Globus pallidus (tissue), 1 donor: Measurements from ENCODE around the gene TMEM63B.
"Not testable (repeated sequence)": the region's sequence is repeated elsewhere in the genome, so short reads cannot be mapped to it uniquely, and the experiment has no call there.

ENCODE experiments used
- DNase-seq: peaks from one replicate; pipeline ENCODE4 v3.0.0-alpha.2; 2015; ENCODE audit warnings: low spot score

TMEM63B gene

DNA sequence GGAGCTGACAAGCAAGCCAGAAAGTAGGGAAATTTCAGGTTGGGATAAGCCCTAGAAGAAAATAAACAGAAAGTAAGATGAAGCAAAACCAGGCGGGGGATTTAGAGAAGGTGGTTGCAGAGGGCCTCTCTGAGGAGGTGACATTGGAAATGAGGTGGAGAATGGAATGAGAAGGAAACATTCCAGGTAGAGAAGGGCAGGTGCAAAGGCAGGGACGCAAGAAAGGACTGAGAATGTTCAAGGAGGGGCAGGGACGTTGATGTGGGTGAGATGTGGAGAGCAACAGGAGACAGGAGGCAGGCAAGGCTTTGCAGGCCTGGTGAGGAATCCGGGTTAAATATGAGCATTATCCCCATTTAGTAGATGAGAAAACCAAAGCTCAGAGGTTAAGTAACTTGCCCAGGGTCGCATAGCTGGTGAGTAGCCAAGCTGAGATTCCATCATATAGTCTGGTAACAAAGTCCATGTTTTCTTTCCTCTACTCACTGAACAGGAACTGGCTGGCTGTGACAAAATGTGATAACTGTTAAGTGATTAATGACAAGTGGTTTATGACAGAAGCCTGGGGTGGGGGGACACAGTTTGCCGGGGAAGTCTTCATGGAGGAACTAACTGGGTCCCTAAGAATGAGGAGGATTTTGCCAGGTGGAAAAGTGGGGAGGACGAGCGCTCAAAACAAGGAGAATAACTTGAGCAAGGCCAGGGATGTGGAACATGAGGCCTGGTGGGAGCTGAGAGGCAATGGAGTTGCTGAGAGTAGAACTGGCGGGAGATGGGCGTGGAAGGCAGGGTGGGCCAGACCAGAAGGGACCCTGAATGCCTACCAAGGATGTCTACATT, 32.7 kb upstream of the TMEM63B start:
- DNase-seq = no peak

DNA sequence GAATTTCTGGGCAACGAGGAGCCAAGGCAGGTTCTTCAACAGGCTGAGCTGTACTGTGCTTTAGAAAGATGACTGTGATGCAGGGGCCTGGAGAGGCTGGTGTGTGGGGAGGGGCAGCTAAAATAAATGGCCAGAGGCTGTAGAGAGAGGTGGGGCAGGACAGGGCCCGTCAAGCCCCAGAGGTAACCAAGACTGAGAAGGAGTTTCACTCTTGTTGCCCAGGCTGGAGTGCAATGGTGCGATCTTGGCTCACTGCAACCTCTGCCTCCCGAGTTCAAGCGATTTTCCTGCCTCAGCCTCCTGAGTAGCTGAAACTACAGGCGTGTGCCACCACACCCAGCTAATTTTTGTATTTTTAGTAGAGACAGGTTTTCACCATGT, 32.1 kb upstream of the TMEM63B start:
- not testable (repeated sequence) for DNase-seq

DNA sequence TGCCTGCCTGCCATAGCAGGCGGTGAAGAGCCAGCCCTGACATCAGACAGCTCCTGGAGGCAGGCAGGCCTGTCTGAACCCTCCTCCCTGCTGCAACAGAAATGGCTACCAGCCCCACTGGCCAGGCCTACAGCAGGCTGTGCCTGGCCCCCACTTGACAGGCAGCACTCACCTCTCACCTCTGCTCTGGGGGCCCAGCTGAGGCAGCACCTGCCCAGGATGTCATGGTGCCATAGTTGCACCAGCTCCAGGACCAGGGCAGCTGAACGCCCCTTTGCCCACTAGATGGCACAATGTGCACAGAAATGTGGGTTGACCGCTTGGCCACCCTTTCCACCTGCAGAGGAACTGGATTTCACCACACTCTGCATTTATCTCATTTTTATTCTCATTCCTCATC, 30.7 kb upstream of the TMEM63B start:
- DNase-seq = no peak

DNA sequence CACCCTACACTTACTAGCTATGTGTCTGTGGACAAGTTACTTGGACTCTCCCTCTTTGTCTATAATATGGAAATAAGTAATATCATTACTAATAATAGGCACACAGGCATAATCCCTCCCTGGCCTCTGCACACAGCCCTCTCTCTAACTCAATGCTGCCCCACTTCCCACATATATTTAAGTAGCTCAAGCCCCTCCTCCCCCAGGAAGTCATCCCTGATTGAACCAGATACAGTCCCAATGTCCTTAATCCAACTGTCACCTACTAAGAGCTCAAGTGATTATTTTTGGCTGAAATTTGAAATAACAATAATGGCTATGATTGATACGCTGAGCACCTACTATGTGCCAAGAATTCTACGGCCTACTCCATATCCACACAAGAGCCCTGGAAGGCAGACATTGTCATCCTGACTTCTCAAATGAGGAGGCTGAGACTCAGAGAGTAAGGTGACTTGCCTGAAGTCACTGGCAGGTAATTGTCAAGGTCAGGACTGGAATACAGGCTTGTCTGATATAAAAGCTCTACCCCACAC, 29.5 kb upstream of the TMEM63B start:
- no peak for DNase-seq

DNA sequence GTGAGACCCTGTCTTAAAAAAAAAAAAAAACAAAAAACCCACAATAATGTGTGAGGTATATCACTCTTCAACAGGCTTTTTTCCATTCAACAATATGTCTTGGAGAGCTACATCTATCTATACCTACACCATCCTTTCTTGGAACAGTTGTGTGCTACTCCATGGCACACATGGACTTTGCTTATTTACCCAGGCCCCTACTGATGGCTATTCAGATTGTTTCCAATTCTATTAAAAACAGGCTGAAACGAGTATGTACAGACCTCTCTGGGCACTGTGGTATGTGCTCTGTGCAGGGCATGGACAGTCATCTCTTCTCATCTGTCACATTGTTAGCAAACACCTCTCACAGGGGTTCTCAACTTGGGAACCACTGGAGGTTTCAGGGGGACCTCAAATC, 28.2 kb upstream of the TMEM63B start:
- DNase-seq = no peak

DNA sequence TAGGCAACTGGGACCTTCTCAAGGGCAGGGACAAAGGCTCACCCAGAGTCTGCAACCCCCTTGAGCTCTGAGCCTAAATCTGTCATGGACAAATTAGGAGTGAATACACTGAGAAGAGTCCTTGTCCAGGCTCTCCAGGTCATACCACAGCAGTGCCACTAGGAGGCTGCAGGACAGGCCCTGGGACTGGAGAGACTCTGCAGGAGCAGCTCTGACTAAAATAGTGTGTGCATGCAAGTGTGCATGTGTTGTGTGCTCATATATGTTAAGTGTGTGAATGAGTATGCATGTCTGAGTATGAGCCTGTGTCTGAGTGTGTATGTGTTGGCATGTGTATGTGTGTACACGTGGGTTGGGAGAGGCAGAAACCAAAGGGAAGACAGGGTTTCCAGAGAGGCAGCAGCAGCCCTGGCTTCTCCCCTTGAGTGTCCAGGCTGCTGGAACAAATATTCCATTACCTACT, 27.2 kb upstream of the TMEM63B start:
- DNase-seq = no peak

DNA sequence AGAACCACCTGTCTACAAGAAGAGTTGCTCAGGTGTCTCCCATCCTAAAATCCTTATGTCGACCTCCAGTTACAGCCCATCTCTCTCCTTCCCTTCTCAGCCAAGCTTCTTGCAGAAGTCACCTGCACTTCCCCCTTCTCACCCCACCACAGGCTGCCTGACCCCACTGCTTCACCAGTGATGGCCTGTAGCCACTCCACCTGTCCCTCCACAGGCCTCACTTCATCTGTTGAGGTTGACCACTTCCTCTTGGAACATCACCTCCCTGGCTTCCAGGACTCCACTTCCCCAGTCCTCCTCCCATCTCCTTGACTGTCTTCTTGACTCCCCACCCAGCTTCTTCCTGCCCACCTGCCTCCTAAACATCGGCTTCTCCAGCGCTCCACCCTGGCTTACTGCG, 25.5 kb upstream of the TMEM63B start:
- DNase-seq = no peak

DNA sequence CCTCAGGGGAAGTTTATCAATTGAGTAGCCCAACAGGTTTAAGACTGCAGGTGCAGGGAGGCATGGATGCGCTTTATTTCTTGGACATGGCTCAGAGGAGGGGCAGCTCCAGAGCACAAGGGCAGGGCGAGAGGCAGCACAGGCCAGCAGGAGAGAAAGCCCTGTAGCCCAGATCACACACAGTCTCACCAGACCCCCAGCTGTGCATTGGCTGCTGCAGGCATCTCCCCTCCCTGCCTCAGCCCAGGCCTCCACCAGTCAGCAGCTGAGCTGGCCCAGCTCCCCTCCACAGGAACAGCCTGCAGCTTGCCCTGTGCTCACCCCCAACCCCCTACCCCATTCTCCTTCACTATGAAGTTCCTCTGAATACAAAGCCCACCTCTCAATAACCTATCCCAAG, 24.8 kb upstream of the TMEM63B start:
- no peak for DNase-seq

DNA sequence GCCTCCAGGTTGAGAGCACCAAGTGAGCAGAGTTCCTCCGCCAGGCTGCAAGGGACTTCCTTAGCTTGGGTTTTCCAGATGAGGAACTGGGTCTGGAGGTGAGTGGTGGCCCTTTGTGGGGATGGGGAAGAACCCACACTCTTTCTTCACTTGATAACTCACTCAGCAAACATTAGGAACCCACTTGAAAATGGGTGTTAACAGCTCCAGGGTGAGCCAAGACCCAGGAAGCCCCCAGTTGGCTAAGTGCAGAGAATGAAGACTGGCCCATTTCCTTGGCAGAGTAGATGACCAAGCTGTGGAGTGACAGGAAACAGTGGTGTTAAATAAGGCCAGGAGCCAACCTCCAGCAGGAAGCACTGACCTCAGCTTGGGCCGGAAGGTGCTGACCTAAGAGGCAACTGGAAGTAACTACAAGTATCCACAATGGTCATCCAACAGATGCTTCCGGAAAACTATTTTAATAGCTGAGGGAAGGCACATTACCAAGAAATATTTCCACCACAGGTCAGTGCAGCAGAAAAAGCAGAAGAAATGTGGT, 22.8 kb upstream of the TMEM63B start:
- peak; percentile 59 for DNase-seq

DNA sequence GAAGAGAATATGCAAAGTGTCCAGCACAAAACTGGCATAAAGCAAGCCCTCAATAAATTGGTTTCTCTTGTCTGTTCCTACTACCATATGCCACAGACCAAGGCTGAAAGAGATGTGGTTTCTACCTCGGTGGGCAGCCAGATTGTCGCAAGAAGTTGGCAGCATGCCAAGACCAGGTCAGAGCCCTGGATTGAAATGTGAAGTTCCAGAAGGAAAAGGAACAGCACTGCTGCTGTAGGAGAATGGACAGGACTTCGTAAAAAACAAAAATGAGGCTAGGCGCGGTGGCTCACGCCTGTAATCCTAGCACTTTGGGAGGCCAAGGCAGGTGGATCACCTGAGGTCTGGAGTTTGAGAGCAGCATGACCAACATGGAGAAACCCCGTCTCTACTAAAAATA, 22.2 kb upstream of the TMEM63B start:
- DNase-seq = no peak

DNA sequence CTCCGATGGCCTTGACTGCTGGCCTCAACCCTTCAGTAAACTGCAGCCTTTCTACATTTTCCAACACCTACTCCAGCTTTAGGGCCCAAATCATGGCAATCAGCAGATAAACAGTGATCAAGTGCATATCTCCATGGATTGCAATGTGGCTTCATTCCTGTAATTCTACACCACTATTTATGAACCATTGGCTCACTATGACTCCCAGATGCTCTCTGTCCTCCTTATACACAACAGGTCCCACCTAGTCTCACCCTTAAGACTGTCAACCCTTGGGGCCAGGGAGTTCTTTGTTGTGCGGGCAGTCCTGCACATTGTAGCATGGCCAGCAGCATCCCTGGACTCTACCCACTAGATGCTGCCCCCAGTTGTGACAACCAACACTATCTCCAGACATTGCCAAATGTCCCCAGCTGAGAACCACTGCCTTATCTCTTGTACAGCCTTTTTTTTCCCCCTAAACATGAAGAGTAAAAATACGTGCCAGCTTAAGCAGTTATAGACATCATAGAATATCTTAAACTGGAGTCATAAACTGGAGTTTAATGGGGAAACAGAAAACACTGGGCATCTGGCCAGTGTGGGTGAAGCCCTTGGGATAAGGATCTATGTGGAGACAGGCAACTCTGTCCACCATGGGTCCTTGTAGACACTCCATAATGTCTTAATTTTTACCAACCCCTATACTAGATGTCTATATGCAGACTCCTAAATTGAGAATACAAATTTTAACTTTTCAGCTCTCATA, 21.2 kb upstream of the TMEM63B start:
- no peak for DNase-seq

DNA sequence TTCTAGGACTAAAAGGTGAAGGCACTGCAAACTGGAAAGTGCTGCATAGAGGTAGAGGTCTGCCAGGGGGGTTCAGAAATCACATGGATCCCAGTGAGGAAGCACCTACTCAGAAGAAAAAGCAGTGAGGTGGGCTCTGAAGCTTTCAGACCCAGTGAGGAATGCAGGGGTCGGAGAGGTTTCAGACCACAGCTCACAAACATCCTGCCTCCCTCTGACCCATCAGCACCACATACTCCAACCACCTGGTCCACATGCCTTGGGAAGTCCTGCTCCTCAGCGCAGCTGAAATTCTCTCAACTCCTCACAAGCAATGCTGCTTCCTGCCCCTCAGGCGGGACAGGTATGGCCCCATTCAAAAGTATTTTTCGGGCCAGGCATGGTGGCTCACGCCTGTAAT, 20.3 kb upstream of the TMEM63B start:
- DNase-seq = no peak

DNA sequence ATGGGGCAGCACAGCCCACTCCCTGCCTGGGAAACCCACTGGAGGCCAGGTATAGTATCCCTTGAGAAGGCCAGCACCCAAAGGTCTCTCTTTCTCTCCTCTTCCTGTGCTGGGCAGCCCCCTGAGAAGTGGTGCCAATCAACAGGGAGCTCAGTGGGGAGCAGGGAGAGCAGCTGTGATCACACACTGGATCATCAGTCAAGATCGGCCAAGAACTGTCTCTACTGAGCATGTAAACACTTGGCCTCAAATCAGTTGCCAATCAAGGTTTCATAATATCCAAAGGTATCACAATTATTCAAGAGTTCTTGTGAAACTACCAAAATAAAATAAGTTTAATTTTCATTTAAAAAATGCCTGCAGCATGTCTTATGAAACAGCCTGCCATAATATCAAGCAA, 18.9 kb upstream of the TMEM63B start:
- DNase-seq = no peak

DNA sequence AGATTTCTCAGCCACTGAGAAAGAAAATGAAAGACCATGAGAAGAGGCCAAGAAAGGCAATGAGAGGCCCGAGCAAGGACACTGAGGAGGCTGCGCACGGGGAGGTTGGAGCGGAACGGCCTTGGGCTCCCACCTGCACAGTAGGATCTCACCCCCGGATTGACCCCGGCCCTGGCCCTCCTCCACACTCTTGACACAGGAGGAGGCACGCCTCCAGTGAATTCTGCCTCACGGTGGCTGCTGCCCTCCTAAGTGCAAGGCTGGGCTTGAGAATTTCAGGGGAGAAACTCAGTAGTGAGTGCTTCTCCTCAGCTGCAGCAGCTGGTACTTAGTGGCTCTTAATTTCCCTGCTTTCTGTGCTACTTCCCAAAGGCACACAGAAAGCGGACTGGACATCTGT, 18.1 kb upstream of the TMEM63B start:
- no peak for DNase-seq

DNA sequence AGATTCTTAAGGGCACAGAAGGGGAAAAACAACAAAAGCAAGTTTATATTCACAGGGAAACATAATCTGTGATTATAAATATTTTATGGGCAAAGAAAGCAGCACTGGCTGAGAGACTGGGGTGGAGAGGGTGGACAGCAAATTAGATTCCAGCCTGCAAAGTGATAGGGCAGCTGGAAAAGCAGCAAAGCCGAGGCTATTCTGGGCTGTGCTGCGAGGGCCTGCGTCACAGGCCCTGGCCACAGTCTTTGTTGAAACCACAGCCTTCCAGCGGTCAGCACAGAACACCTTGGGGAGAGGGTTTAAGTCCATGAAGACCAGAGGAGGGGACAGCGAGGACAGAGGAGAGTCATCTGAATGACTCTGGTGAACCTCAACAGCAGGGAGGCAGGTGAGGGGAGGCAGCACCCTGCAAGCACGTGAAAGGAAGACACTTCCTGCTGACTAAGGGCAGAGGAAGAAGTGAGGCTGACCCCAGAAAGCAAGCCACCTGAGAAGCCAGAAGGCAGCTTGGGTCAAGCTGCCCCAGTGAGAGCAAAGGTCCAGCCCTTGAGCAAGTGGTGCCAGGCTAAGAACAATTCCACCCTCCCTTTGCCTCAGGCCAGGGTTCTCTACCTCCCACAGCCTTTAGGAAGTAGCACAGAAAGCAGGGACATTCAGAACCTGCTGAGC, 17.2 kb upstream of the TMEM63B start:
- no peak for DNase-seq

DNA sequence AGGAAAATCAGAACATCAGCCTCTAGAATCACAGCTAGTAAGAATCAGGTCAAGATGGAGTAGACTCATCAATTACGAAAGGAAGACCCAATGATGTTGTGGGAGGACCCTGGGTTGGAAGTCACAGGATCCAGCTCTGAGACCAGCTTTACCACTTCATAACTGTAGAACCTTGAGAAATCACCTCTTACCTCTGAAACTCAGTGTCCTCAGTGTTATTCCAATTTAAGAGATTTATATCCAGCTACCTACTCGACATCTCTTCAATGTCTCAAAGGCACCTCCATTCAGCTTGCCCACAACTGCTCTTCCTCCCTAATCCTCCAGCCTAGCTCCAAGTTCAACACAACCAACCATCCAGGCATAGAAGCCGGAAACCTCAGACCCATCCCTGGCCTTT, 16.4 kb upstream of the TMEM63B start:
- no peak for DNase-seq

DNA sequence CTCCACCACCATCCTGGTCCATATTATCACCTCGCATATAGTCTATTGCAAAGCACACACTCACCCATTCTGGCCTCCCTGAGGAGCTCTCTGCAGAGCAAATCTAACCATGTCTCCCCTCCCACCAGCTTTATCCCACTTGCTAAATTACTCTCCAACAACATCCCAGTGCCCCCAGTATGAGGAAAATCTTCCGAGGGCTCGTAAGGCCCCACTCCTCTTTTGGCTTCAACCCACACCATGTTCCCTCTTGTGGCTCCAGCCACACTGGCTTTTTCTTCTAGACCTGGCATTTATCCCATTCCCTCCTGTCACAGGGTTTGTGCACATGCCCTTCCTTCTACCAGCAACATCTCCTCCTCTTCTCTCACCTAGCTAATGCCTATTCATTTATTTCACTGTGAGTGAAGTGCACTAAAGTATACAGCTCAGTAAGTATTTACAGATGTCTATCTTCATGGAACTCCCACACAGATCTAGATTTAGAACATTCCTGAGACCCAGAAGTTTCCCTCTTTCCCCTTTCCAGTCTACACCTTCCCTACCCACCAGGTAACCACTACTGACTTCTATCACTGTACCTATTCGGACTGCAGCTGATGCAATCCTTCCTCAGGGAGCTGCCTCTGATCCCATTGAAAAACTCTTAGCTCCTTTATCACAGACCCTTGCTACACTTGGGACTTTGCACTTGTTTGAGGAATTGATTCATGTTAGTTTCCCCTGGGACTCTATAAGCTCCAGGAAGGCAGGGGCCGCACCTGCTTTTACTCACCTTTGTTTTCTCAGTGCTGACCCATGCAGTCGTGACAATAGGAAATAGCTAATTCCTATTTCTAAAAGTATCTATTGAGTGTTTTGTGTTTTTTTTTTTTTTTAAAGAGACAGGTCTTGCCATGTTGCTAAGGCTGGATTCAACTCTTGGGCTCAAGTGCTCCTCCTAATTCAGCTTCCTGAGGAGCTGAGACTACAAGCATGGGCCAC, 15.6 kb upstream of the TMEM63B start:
- no peak for DNase-seq

DNA sequence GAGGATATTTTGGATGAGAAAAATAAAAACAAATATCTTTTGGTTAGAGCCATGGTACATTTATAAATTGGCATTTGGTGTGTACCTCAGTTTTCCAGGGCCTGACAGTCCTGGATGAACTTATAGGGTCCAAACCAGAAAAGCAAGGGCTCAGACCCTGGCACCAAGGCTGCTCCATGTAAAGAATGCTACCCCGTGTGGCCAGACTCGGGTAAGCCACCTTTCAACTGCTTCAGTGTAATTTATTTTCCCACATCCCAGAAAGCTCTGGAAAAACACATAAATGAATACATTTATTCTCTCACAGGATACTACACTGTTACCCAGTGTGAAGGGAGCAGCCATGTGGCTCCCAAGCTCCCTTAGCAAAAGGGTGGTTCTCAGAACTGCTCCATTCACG, 13.9 kb upstream of the TMEM63B start:
- DNase-seq = no peak

DNA sequence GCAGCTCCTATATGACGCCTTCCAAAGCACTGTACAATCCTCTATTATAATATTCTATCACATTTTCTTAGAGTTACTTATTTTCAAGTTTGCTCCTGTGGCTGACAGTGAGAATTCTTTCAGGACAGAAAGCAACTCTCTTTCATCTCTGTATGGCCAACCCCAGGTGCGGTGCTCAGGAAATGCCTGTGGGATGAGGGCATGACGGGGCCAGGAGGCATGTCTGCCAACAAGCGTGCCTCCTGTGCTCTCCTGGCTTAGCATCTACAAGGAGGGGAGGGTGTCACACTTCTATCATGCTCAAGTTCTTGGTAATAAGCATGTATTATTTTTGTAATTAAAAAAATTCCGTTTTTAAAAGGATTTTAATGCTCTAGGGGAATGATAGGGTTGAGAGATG, 11.5 kb upstream of the TMEM63B start:
- DNase-seq = no peak

DNA sequence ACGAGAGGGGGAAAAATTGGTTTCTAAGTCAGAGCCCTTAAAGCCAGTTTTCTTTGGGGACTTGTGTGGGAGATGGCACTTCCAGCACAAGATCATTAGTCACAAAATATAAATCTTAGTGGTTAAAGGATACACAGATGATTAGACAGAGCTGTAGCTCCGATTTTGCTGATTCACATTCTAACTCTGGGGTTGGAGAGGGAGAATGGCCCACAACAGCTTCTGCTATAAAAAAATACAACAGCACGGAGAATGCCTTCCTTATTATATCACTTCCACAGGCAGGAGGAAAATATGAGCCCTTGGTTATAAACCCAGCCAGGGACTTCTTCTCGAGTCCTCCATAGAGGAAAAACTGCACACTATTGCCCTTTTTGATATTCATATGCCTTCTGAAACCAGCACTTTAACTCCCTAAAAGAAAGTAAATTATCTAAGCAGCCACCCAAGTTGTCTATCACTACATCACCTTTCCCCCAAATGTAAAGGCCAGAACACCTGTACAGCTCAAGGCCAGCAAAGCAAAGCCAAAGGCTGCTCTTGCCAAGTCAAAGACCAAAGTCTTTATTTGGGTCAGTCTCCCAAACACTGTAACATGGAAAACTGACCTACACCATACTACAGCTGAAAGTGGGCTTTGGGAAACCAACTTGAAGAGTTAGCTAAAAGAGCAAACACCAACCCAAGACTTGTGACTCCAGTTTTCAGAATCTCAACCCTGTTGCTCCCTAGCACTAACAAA, 10.5 kb upstream of the TMEM63B start:
- no peak for DNase-seq
